ENCODE results near the gene LCE3C.
"Not testable (repeated sequence)": the region's sequence is repeated elsewhere in the genome, so short reads cannot be mapped to it uniquely, and the experiment has no call there.

The LCE3C gene

GRCh38 chr1:152599934-152600333, at the start of gene LCE3C:
Gene LCE3C, plus strand, starts transcription at chr1:152600234. Its CDS starts 498 bp downstream, at chr1:152600732.
- FAIRE-seq (no peak), DNase-seq (ENCODE audit: extremely low spot score, insufficient read length, low read depth) (no peak)

GRCh38 chr1:152565115-152565514, 34.9 kb upstream of the LCE3C start:
- DNase-seq (ENCODE audit: extremely low spot score, insufficient read length, low read depth) (no peak), FAIRE-seq (peak; percentile 21)

- no peak for DNase-seq (ENCODE audit: extremely low spot score, insufficient read length, low read depth)
- FAIRE-seq: no peak
Observed at GRCh38 chr1:152565535-152566215, 34.4 kb upstream of the LCE3C start.

GRCh38 chr1:152566681-152567080, 33.4 kb upstream of the LCE3C start, which contains the start of gene LCE3E:
Gene LCE3E, minus strand, starts transcription at chr1:152566780. Its CDS starts 572 bp downstream, at chr1:152566208.
- DNase-seq (ENCODE audit: extremely low spot score, insufficient read length, low read depth): no peak
- no peak for FAIRE-seq

GRCh38 chr1:152577168-152577567, 22.9 kb upstream of the LCE3C start:
- DNase-seq (ENCODE audit: extremely low spot score, insufficient read length, low read depth): no peak
- FAIRE-seq: no peak

GRCh38 chr1:152579526-152579925, 20.5 kb upstream of the LCE3C start:
- not testable (repeated sequence) for DNase-seq (ENCODE audit: extremely low spot score, insufficient read length, low read depth); FAIRE-seq

GRCh38 chr1:152580433-152580832, 19.6 kb upstream of the LCE3C start, which contains the start of gene LCE3D:
Gene LCE3D, minus strand, starts transcription at chr1:152580516. Its CDS starts 580 bp downstream, at chr1:152579936.
- FAIRE-seq (no peak), DNase-seq (ENCODE audit: extremely low spot score, insufficient read length, low read depth) (no peak)

- DNase-seq (ENCODE audit: extremely low spot score, insufficient read length, low read depth): no peak
- no peak for FAIRE-seq
Observed at GRCh38 chr1:152582647-152583046, 17.4 kb upstream of the LCE3C start.

GRCh38 chr1:152585586-152585985, 14.4 kb upstream of the LCE3C start:
- no peak for FAIRE-seq
- no peak for DNase-seq (ENCODE audit: extremely low spot score, insufficient read length, low read depth)

GRCh38 chr1:152596986-152597385, 3.0 kb upstream of the LCE3C start:
- FAIRE-seq: no peak

GRCh38 chr1:152613511-152613910, 13.5 kb downstream of the LCE3C start, which contains the start of gene LCE3B:
Gene LCE3B, plus strand, starts transcription at chr1:152613811. Its CDS starts 0 bp downstream, at chr1:152613811.
- no peak for FAIRE-seq
- no peak for DNase-seq (ENCODE audit: extremely low spot score, insufficient read length, low read depth)

More at GRCh38 chr1:152596986-152597385, 3.0 kb upstream of the LCE3C start:
- DNase-seq (ENCODE audit: extremely low spot score, insufficient read length, low read depth): no peak

- no peak for FAIRE-seq
Observed at GRCh38 chr1:152621993-152622392, 22.0 kb downstream of the LCE3C start.

GRCh38 chr1:152622803-152623202, 22.8 kb downstream of the LCE3C start, which contains the start of gene LCE3A:
Gene LCE3A, minus strand, starts transcription at chr1:152623103. Its CDS starts 0 bp downstream, at chr1:152623103.
- FAIRE-seq (no peak), DNase-seq (ENCODE audit: extremely low spot score, insufficient read length, low read depth) (no peak)

More at GRCh38 chr1:152621993-152622392, 22.0 kb downstream of the LCE3C start:
- no peak for DNase-seq (ENCODE audit: extremely low spot score, insufficient read length, low read depth)

GRCh38 chr1:152623203-152623844, 23.3 kb downstream of the LCE3C start:
- no peak for FAIRE-seq
- DNase-seq (ENCODE audit: extremely low spot score, insufficient read length, low read depth): no peak

- FAIRE-seq: no peak
- DNase-seq (ENCODE audit: extremely low spot score, insufficient read length, low read depth): no peak
Observed at GRCh38 chr1:152626744-152627143, 26.7 kb downstream of the LCE3C start.

GRCh38 chr1:152630596-152630995, 30.6 kb downstream of the LCE3C start:
- DNase-seq (ENCODE audit: extremely low spot score, insufficient read length, low read depth) (no peak), FAIRE-seq (no peak)

GRCh38 chr1:152640351-152640750, 40.3 kb downstream of the LCE3C start:
- DNase-seq (ENCODE audit: extremely low spot score, insufficient read length, low read depth): no peak
- no peak for FAIRE-seq

- DNase-seq (ENCODE audit: extremely low spot score, insufficient read length, low read depth) (no peak), FAIRE-seq (no peak)
Observed at GRCh38 chr1:152643945-152644344, 43.9 kb downstream of the LCE3C start.

GRCh38 chr1:152645146-152645545, 45.1 kb downstream of the LCE3C start:
- FAIRE-seq (no peak), DNase-seq (ENCODE audit: extremely low spot score, insufficient read length, low read depth) (no peak)

GRCh38 chr1:152646656-152647055, 46.6 kb downstream of the LCE3C start:
- DNase-seq (ENCODE audit: extremely low spot score, insufficient read length, low read depth): no peak

More at GRCh38 chr1:152646656-152647055, 46.6 kb downstream of the LCE3C start:
- no peak for FAIRE-seq

All from GM18507 (cell line).